K562 (cell line): ENCODE data around the gene AFG1L. TPM values are rescaled to one million over a fixed set of nuclear protein-coding genes. Genes with fewer than 3 reads are reported as not detected.

ENCODE experiments used
- ATAC-seq: fragments of 200-7000 bp; cut with Tn5 transposase; 3 replicates; pipeline ENCODE4 v1.9.1; 2020; ENCODE audit warnings: moderate library complexity
- BruUV-seq: library from RNA; stranded (reverse); fragments of 400-500 nt; replicated peaks from 2 replicates; lab custom pipeline; 2021; lab: Mats Ljungman, UMichigan
- CTCF ChIA-PET: fragments of 300-600 bp; formaldehyde crosslinking; extraction: SDS; loops from one replicate; lab custom pipeline; 2021; ENCODE audit warnings: low intra/inter-chr PET ratio; lab: Yijun Ruan, JAX
- POLR2A ChIA-PET: fragments of 300-600, 350-650 bp; sonication (Branson Sonifier 250); formaldehyde crosslinking; extraction: SDS; loops from one replicate; lab custom pipeline; 2021; ENCODE audit warnings: antibody characterized with exemption, inconsistent platforms; lab: Yijun Ruan, JAX
- DNase-seq, 4 experiments: peaks; one replicate each; pipeline versions ENCODE4 v3.0.0 to v3.0.0-alpha.2; 2011 to 2018; ENCODE audit warnings: low spot score in 3 of 4, mixed read lengths in 3 of 4; ENCODE audit errors: extremely low read depth in 1 of 4
- FAIRE-seq: peaks from 2 replicates; lab custom pipeline; 2011; peaks lifted over from hg19 to GRCh38; lab: Jason Lieb, UNC
- H2AFZ ChIP-seq: 2 replicates; pipeline ENCODE4 v1.6.0; 2011; ENCODE audit warnings: low read depth, low read length, control low read depth, inconsistent platforms
- H3K27ac ChIP-seq: fragments of 200-600 bp; 3 replicates; pipeline ENCODE4 v1.8.0; 2011; ENCODE audit warnings: low read depth, mild to moderate bottlenecking, control low read depth, inconsistent platforms, low read length, moderate library complexity, mixed read lengths; ENCODE audit errors: extremely low read depth
- H3K27me3 ChIP-seq, 2 experiments: fragments of 300-600 bp in 1 of 2; 2 replicates in 1 of 2; 3 replicates in 1 of 2; pipeline versions ENCODE4 v1.6.0 to v1.8.0; 2011; ENCODE audit warnings: inconsistent platforms in 2 of 2, low read length in 2 of 2, mild to moderate bottlenecking in 1 of 2, mixed read lengths in 1 of 2, moderate library complexity in 1 of 2; ENCODE audit not compliant: control insufficient read depth in 2 of 2, insufficient read depth in 2 of 2
- H3K36me3 ChIP-seq: fragments of 300-600 bp; 3 replicates; pipeline ENCODE4 v1.8.0; 2011; ENCODE audit warnings: mild to moderate bottlenecking, low read length, inconsistent platforms; ENCODE audit not compliant: control insufficient read depth, insufficient read depth
- H3K4me1 ChIP-seq, 2 experiments: fragments of 200-600 bp in 1 of 2; replicated peaks in 1 of 2; 2 replicates in 1 of 2; 3 replicates in 1 of 2; pipeline versions ENCODE4 v1.5.1 to v1.8.0; 2011; ENCODE audit warnings: inconsistent platforms in 2 of 2, low read length in 2 of 2, mild to moderate bottlenecking in 1 of 2, mixed read lengths in 1 of 2, moderate library complexity in 1 of 2; ENCODE audit not compliant: control insufficient read depth in 2 of 2, insufficient read depth in 2 of 2
- H3K4me2 ChIP-seq: 2 replicates; pipeline ENCODE4 v1.6.1; 2011; ENCODE audit warnings: low read length, control low read depth, inconsistent platforms, mixed read lengths; ENCODE audit not compliant: insufficient read depth
- H3K4me3 ChIP-seq: fragments of 200-600 bp; sonication (generic), shearing (Covaris generic); 2 replicates; pipeline ENCODE4 v1.5.1; 2016; ENCODE audit warnings: control low read depth, inconsistent platforms
- H3K79me2 ChIP-seq: fragments of 200-600 bp; 3 replicates; pipeline ENCODE4 v1.8.0; 2011; ENCODE audit warnings: low read length, inconsistent platforms; ENCODE audit not compliant: control insufficient read depth, insufficient read depth
- H3K9ac ChIP-seq, 2 experiments: 2 replicates each; pipeline versions ENCODE4 v1.6.0 to v1.6.1; 2011; ENCODE audit warnings: low read depth in 2 of 2, low read length in 2 of 2, control low read depth in 1 of 2, inconsistent platforms in 1 of 2, mild to moderate bottlenecking in 1 of 2, mixed read lengths in 1 of 2; ENCODE audit not compliant: insufficient read depth in 1 of 2
- H3K9me1 ChIP-seq: one replicate; pipeline ENCODE4 v1.6.0; 2011; ENCODE audit warnings: inconsistent platforms, mild to moderate bottlenecking, low read length, moderate library complexity; ENCODE audit not compliant: control insufficient read depth, insufficient read depth
- H3K9me3 ChIP-seq: replicated peaks from 2 replicates; pipeline ENCODE4 v1.5.1; 2011; ENCODE audit warnings: low read depth, low read length, inconsistent platforms; ENCODE audit not compliant: control insufficient read depth, insufficient read depth
- H4K20me1 ChIP-seq: replicated peaks from 2 replicates; pipeline ENCODE4 v1.6.1; 2011; ENCODE audit warnings: low read length, inconsistent platforms, mixed read lengths; ENCODE audit not compliant: control insufficient read depth, insufficient read depth
- NR2C1 ChIP-seq, 2 experiments: fragments of 450-650 bp; IDR thresholded peaks; 2 replicates each; pipeline ENCODE4 v1.6.1; 2017; ENCODE audit warnings: mild to moderate bottlenecking in 2 of 2, antibody characterized with exemption in 1 of 2, inconsistent platforms in 1 of 2, missing compliant biosample characterization in 1 of 2, missing genetic modification characterization in 1 of 2
- SMARCA4 ChIP-seq: fragments of 450-650 bp; IDR thresholded peaks from 2 replicates; pipeline ENCODE4 v1.6.1; 2016
- WGBS: fragments of 100-300 bp; shearing (Covaris generic); methylation state at CpG from one replicate; pipeline ENCODE4 v1.1.6; 2016; ENCODE audit warnings: low coverage, mixed read lengths; ENCODE audit not compliant: insufficient coverage; ENCODE audit errors: missing lambda C conversion rate; 5-methylcytosine and 5-hydroxymethylcytosine counted together
- in situ Hi-C: fragments of 300-500 bp; cut with MboI; formaldehyde crosslinking; loops from 4 replicates; pipeline ENCODE4 v1.15.0; 2018; ENCODE audit warnings: inconsistent platforms, mixed read lengths
- intact Hi-C: fragments of 100-400 bp; cut with micrococcal nuclease; formaldehyde crosslinking; loops from 2 replicates; pipeline ENCODE4 v1.14.2; 2022
- polyA plus RNA-seq, 8 experiments: library from polyadenylated mRNA; depleted of rRNA in 4 of 8; stranded (reverse) in 5 of 8; unstranded in 3 of 8; fragments of >200 nt; fragmentation: Nextera tagmentation in 2 of 8; fragmentation: Illumina TruSeq in 1 of 8; extraction: Ambion mirVana in 2 of 8; extraction: Trizol in 1 of 8; gene quantifications; 2 replicates each; pipeline versions ENCODE4 v1.2.1 to v1.2.3, GENCODE V29; 2011 to 2014; ENCODE audit warnings: inconsistent platforms in 1 of 8, missing spikeins in 1 of 8
- total RNA-seq, 7 experiments: library from RNA; depleted of rRNA in 6 of 7; stranded (reverse); fragments of >200 nt in 6 of 7; fragmentation: Illumina TruSeq in 2 of 7; extraction: Trizol in 2 of 7; gene quantifications; 2 replicates each; pipeline versions ENCODE4 v1.2.1 to v1.2.3, GENCODE V29; 2011 to 2021; ENCODE audit warnings: low replicate concordance in 1 of 7
- TF ChIP-seq, protein P1 (sequence below): sonication (generic); formaldehyde crosslinking; IDR thresholded peaks from 2 replicates; pipeline ENCODE4 v1.8.1; 2023; ENCODE audit warnings: mild to moderate bottlenecking, missing genetic modification reagents

Gene AFG1L
- total and polyA plus RNA-seq, 9 of the 15 experiments (the other 6 are each of a cell fraction or from before 2014, with no cell fraction given) = 2.2 to 15.5 (median 5.8) TPM

- intact Hi-C loops = no loop called here
- H3K27ac ChIP-seq = no peak overlapping the region
- CTCF ChIA-PET = no interaction called here
- H3K9me1 ChIP-seq = no peaks in the 10 kb centered on the region
- H3K9ac ChIP-seq = no peak overlapping the region
- ATAC-seq (no peak), DNase-seq (no peak), FAIRE-seq (no peak)
- H3K27me3 ChIP-seq = no peaks in the 10 kb centered on the region
- H3K79me2 ChIP-seq = no peaks in the 10 kb centered on the region
- no peak overlapping the region for H3K4me2 ChIP-seq
- no peak overlapping the region for H3K4me3 ChIP-seq
- WGBS = 83% methylated on average over 3 of the region's 3 CpGs
- H4K20me1 ChIP-seq = no peaks in the 10 kb centered on the region
- POLR2A ChIA-PET = no interaction called here
- H3K36me3 ChIP-seq = no peaks in the 10 kb centered on the region
- no TSS peak for BruUV-seq
- in situ Hi-C loops = no loop called here
- H3K9me3 ChIP-seq = no peaks in the 10 kb centered on the region
- H2AFZ ChIP-seq = no peak overlapping the region
- TF ChIP-seq NR2C1 (IDR thresholded peaks at IDR 0.05) (no peak), NR2C1 (tag; IDR thresholded peaks at IDR 0.05) (no peak)
- no peaks in the 10 kb centered on the region; a peak in 1 of 5 replicates for H3K4me1 ChIP-seq
Measured at GRCh38 chr6:108368431-108369030, 73.7 kb downstream of the AFG1L start.

DNA sequence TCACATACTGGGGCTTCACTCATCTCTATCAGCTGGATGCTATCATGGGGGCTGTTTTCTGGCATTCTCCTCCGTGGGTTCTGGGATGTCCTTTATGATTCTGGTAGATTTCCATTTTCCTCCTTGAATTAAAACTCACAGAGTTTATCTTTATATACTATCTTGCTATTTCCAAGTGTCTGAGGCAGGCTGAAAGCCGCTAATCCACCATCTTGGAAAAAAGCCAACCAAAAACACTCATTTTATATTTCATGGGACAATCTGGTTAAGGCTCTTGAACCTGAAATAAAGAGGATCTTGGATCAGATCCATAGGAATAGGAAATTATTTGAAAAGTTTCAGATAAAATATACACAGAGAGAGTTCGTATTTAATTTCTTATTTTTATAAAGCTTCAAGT, 86.0 kb downstream of the AFG1L start:
- WGBS = 62% methylated on average over 3 of the region's 3 CpGs
- no peaks in the 10 kb centered on the region for H4K20me1 ChIP-seq
- H3K9ac ChIP-seq = no peak overlapping the region
- no peaks in the 10 kb centered on the region for H3K36me3 ChIP-seq
- no TSS peak for BruUV-seq
- FAIRE-seq (no peak), ATAC-seq (no peak), DNase-seq (no peak)
- H3K79me2 ChIP-seq = no peaks in the 10 kb centered on the region
- intact Hi-C loops (no loop called here), in situ Hi-C loops (no loop called here)
- no peaks in the 10 kb centered on the region for H3K27me3 ChIP-seq
- ChIA-PET CTCF (no interaction called here), POLR2A (no interaction called here)
- H3K4me2 ChIP-seq = no peak overlapping the region
- no peaks in the 10 kb centered on the region for H3K4me1 ChIP-seq
- H3K9me1 ChIP-seq = no peaks in the 10 kb centered on the region
- H2AFZ ChIP-seq = no peak overlapping the region
- no peak overlapping the region for H3K4me3 ChIP-seq
- H3K9me3 ChIP-seq = no peaks in the 10 kb centered on the region
- TF ChIP-seq SMARCA4 = no peak
- TF ChIP-seq, protein P1, sequence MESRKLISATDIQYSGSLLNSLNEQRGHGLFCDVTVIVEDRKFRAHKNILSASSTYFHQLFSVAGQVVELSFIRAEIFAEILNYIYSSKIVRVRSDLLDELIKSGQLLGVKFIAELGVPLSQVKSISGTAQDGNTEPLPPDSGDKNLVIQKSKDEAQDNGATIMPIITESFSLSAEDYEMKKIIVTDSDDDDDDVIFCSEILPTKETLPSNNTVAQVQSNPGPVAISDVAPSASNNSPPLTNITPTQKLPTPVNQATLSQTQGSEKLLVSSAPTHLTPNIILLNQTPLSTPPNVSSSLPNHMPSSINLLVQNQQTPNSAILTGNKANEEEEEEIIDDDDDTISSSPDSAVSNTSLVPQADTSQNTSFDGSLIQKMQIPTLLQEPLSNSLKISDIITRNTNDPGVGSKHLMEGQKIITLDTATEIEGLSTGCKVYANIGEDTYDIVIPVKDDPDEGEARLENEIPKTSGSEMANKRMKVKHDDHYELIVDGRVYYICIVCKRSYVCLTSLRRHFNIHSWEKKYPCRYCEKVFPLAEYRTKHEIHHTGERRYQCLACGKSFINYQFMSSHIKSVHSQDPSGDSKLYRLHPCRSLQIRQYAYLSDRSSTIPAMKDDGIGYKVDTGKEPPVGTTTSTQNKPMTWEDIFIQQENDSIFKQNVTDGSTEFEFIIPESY (CRISPR knock-in tag) = peak; percentile 60; the same call in 1 of the 2 replicates
- TF ChIP-seq, all 486 proteins: peak for 1
- H3K27ac ChIP-seq = no peak overlapping the region
